ENCODE data around the gene NRXN3. TPM values are rescaled to one million over a fixed set of nuclear protein-coding genes. Genes with fewer than 3 reads are reported as not detected.

The NRXN3 gene
- total RNA-seq, 1 experiment from 2014 or later: 1.1 TPM

GRCh38 chr14:79074510-79074909 lies 904.3 kb downstream of the NRXN3 start:
- Histone ChIP-seq H3K9me3 (ENCODE audit: low read length) (no peaks in the 10 kb centered on the region), H3K27me3 (ENCODE audit: low read length) (no peaks in the 10 kb centered on the region), H3K79me2 (ENCODE audit: low read length) (no peaks in the 10 kb centered on the region), H2AFZ (ENCODE audit: low read length) (no peak overlapping the region), H3K27ac (ENCODE audit: low read length) (no peak overlapping the region), H4K20me1 (ENCODE audit: low read length) (no peaks in the 10 kb centered on the region), H3K9me2 (replicated peaks; ENCODE audit: low read length) (no peaks in the 10 kb centered on the region), H3F3A (ENCODE audit: low read length, unreplicated experiment) (no peaks in the 10 kb centered on the region), H3K4me2 (ENCODE audit: low read length) (no peak overlapping the region), H3K36me3 (ENCODE audit: low read depth, low read length) (no peaks in the 10 kb centered on the region), H3K9ac (ENCODE audit: low read length) (no peak overlapping the region), H3K4me1 (ENCODE audit: insufficient read depth, low read length) (no peaks in the 10 kb centered on the region), H3K4me3 (ENCODE audit: low read length) (no peak overlapping the region)
- ChIA-PET POLR2A (ENCODE audit: unreplicated experiment) (no interaction called here), CTCF (no interaction called here)
- intact Hi-C loops (cut with micrococcal nuclease): no loop called here
- peak; percentile 26 for DNase-seq
- no peak for TF ChIP-seq CTCF (conservative IDR thresholded peaks at IDR 0.05; ENCODE audit: low read depth, low read length)
- TF ChIP-seq EZH2 (IDR thresholded peaks at IDR 0.05; ENCODE audit: low read length, unreplicated experiment): no peak
- TF ChIP-seq EZH2phosphoT487 (IDR thresholded peaks at IDR 0.05; ENCODE audit: borderline replicate concordance, low read length): no peak
- no TSS peak for BruUV-seq (replicated peaks)
- no peak for ATAC-seq

GRCh38 chr14:79076428-79076827 lies 906.3 kb downstream of the NRXN3 start:
- Histone ChIP-seq H3K4me1 (ENCODE audit: insufficient read depth, low read length) (no peaks in the 10 kb centered on the region), H4K20me1 (ENCODE audit: low read length) (no peaks in the 10 kb centered on the region), H3F3A (ENCODE audit: low read length, unreplicated experiment) (no peaks in the 10 kb centered on the region), H3K9me2 (replicated peaks; ENCODE audit: low read length) (no peaks in the 10 kb centered on the region), H3K36me3 (ENCODE audit: low read depth, low read length) (no peaks in the 10 kb centered on the region), H3K27me3 (ENCODE audit: low read length) (no peaks in the 10 kb centered on the region), H3K79me2 (ENCODE audit: low read length) (no peaks in the 10 kb centered on the region), H3K27ac (ENCODE audit: low read length) (no peak overlapping the region), H3K9me3 (ENCODE audit: low read length) (no peaks in the 10 kb centered on the region), H3K9ac (ENCODE audit: low read length) (no peak overlapping the region), H3K4me3 (ENCODE audit: low read length) (no peak overlapping the region), H3K4me2 (ENCODE audit: low read length) (no peak overlapping the region), H2AFZ (ENCODE audit: low read length) (no peak overlapping the region)
- DNase-seq (no peak), ATAC-seq (no peak)
- BruUV-seq (replicated peaks): no TSS peak
- intact Hi-C loops (cut with micrococcal nuclease): no loop called here
- POLR2A ChIA-PET (ENCODE audit: unreplicated experiment): no interaction called here
- CTCF ChIA-PET: no interaction called here
- no peak for TF ChIP-seq EZH2 (IDR thresholded peaks at IDR 0.05; ENCODE audit: low read length, unreplicated experiment)
- TF ChIP-seq EZH2phosphoT487 (IDR thresholded peaks at IDR 0.05; ENCODE audit: borderline replicate concordance, low read length): no peak
- TF ChIP-seq CTCF (conservative IDR thresholded peaks at IDR 0.05; ENCODE audit: low read depth, low read length): no peak

- Histone ChIP-seq H4K20me1 (ENCODE audit: low read length) (no peaks in the 10 kb centered on the region), H3K27ac (ENCODE audit: low read length) (no peak overlapping the region), H3K9me2 (replicated peaks; ENCODE audit: low read length) (no peaks in the 10 kb centered on the region), H3K9ac (ENCODE audit: low read length) (no peak overlapping the region), H3K4me1 (ENCODE audit: insufficient read depth, low read length) (no peaks in the 10 kb centered on the region), H3K36me3 (ENCODE audit: low read depth, low read length) (no peaks in the 10 kb centered on the region), H3K27me3 (ENCODE audit: low read length) (no peaks in the 10 kb centered on the region), H3K9me3 (ENCODE audit: low read length) (no peaks in the 10 kb centered on the region), H2AFZ (ENCODE audit: low read length) (no peak overlapping the region), H3F3A (ENCODE audit: low read length, unreplicated experiment) (no peaks in the 10 kb centered on the region), H3K4me2 (ENCODE audit: low read length) (no peak overlapping the region), H3K79me2 (ENCODE audit: low read length) (no peaks in the 10 kb centered on the region), H3K4me3 (ENCODE audit: low read length) (no peak overlapping the region)
- ChIA-PET CTCF (no interaction called here), POLR2A (ENCODE audit: unreplicated experiment) (no interaction called here)
- peak; percentile 29; the same call in 1 of the 2 replicates for ATAC-seq
- DNase-seq: peak; percentile 37
- intact Hi-C loops (cut with micrococcal nuclease): no loop called here
- TF ChIP-seq EZH2 (IDR thresholded peaks at IDR 0.05; ENCODE audit: low read length, unreplicated experiment) (no peak), CTCF (conservative IDR thresholded peaks at IDR 0.05; ENCODE audit: low read depth, low read length) (no peak), EZH2phosphoT487 (IDR thresholded peaks at IDR 0.05; ENCODE audit: borderline replicate concordance, low read length) (no peak)
- BruUV-seq (replicated peaks): no TSS peak
Measured at GRCh38 chr14:79077096-79077495, 906.9 kb downstream of the NRXN3 start.
